ENCODE measurements around the gene SPPL3. TPM values are rescaled to one million over a fixed set of nuclear protein-coding genes. Genes with fewer than 3 reads are reported as not detected.

SPPL3 gene
- total RNA-seq, 2 donors from 2014 or later = 44.6 to 60.7 TPM

- peaks cover 4% of the 10 kb centered on the region for H3K27me3 Mint-ChIP-seq
- peaks cover 2% of the 10 kb centered on the region for H3K36me3 Mint-ChIP-seq (ENCODE audit: low read depth)
- no peak for DNase-seq
- H3K9me3 ChIP-seq (ENCODE audit: control insufficient read depth, low read length, poor library complexity, severe bottlenecking) = no peaks in the 10 kb centered on the region
- no peak overlapping the region for H3K4me3 Mint-ChIP-seq
- H3K4me1 Mint-ChIP-seq = peaks cover 5% of the 10 kb centered on the region
- ATAC-seq = no peak
- H3K27ac Mint-ChIP-seq = peak overlapping the region; percentile 41
Measured at GRCh38 chr12:120933786-120934185, 29.6 kb upstream of the SPPL3 start.

DNA sequence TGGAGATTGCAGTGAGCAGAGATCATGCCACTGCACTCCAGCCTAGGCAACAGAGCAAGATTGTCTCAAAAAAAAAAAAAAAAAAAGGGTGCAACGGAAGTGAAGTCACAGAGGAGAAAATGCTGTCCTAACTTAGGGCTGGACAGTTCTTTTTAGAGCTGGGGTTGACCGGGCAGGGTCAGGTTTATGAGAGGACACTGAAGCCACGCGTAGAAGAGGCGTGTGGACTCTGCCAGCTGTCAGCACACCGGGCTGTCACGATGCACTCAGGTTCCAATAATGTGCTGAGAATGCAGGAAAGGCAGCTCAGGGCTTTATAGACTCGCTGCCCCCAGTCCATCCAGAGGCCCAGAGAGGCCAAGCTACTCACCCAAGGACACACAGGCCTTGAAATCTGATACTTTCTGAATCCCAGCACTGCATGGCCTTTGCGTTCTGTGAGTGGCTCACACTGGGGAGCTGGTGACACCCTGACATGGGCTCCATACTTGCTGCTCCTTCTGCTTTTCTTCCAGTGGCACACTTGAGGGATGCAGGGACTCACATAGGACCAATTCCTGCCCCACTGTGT lies 28.9 kb upstream of the SPPL3 start:
- H3K4me3 Mint-ChIP-seq = no peak overlapping the region
- ATAC-seq (no peak), DNase-seq (no peak)
- H3K27me3 Mint-ChIP-seq = peaks cover 4% of the 10 kb centered on the region
- no peak overlapping the region for H3K27ac Mint-ChIP-seq
- no peaks in the 10 kb centered on the region for H3K9me3 ChIP-seq (ENCODE audit: control insufficient read depth, low read length, poor library complexity, severe bottlenecking)
- peaks cover 5% of the 10 kb centered on the region for H3K4me1 Mint-ChIP-seq
- peaks cover 2% of the 10 kb centered on the region for H3K36me3 Mint-ChIP-seq (ENCODE audit: low read depth)

DNA sequence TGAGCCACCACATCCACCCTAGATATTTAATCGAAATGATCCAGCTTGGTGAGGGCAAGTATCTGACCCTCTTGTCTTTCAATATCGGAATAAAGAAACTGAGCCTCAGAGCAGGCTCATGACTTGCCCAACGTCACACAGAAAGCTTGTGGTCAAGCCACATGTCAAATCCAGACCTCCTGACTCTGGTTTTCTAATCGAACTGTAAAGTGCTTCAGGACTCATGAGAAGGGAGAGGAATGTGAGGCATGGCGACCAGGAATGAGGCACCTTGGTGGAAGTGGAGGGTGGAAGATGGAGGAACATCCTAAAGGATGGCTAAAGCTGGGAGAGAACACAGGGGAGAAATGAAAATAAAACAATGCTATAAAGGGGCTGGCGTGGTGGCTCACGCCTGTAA lies 27.9 kb upstream of the SPPL3 start:
- no peak overlapping the region for H3K4me3 Mint-ChIP-seq
- ATAC-seq (no peak), DNase-seq (no peak)
- peaks cover 4% of the 10 kb centered on the region for H3K27me3 Mint-ChIP-seq
- peaks cover 2% of the 10 kb centered on the region for H3K36me3 Mint-ChIP-seq (ENCODE audit: low read depth)
- no peaks in the 10 kb centered on the region for H3K9me3 ChIP-seq (ENCODE audit: control insufficient read depth, low read length, poor library complexity, severe bottlenecking)
- no peak overlapping the region for H3K27ac Mint-ChIP-seq
- H3K4me1 Mint-ChIP-seq = peaks cover 5% of the 10 kb centered on the region

DNA sequence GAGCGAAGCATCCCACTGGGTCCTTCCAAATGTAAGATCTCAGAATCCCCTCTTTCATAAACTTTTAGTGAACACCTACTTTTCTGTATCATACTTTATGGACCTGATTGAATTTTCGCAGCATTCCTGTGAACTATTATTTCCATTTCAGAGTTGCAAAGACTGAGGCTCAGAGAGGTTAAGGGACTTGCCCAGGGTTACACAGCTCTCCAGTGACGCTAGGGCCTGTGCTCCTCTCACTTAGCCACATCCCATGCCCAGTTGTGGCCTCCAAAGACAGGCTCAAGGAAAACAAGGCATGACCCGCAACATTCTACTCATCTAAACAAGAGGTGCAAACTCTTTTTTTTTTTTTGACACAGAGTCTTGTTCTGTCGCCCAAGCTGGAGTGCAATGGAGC lies 25.9 kb upstream of the SPPL3 start:
- no peak overlapping the region for H3K4me3 Mint-ChIP-seq
- ATAC-seq (no peak), DNase-seq (no peak)
- no peaks in the 10 kb centered on the region for H3K9me3 ChIP-seq (ENCODE audit: control insufficient read depth, low read length, poor library complexity, severe bottlenecking)
- no peaks in the 10 kb centered on the region for H3K36me3 Mint-ChIP-seq (ENCODE audit: low read depth)
- peaks cover 5% of the 10 kb centered on the region for H3K4me1 Mint-ChIP-seq
- H3K27me3 Mint-ChIP-seq = peaks cover 4% of the 10 kb centered on the region
- no peak overlapping the region for H3K27ac Mint-ChIP-seq

DNA sequence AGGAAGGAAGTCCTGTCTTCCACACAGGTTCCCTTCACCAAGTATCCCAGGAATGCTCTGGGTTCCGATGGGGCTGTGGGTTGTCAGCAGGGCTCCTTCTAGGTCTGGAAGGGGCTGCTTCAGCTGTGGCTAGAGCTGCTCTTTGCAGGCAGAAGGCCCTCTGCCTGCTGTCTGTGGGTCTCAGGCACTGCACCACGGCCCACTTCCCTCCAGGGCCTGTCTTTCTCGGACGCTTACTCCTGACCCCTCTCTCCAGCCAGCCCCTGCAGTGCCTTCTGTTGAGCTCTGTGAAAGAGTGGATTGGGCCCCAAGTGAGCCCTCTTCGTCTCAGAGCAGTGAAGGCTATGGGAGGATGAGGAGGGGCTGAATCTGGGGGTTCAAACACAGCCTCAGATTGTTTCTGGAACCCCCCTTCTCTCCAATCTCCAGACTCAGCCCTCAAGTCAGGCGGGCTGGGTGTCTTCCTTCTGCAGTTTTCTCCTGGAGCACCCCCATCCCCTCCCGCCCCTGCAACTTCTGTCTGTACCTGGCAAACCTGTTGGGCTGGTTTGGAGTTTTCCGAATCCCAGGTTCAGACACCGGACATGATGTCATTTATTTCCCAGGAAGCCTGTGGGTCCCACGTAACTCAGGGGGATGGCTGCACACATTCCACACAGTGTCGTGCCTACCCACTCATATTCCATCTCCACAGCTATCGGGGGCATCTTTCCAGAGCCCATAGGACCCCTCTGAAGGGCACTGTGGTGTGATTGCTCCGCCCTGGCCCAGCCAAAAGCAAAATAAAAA lies 24.9 kb upstream of the SPPL3 start:
- no peak for ATAC-seq
- peaks cover 3% of the 10 kb centered on the region for H3K36me3 Mint-ChIP-seq (ENCODE audit: low read depth)
- H3K4me1 Mint-ChIP-seq = peaks cover 5% of the 10 kb centered on the region
- no peak overlapping the region for H3K27ac Mint-ChIP-seq
- H3K9me3 ChIP-seq (ENCODE audit: control insufficient read depth, low read length, poor library complexity, severe bottlenecking) = no peaks in the 10 kb centered on the region
- DNase-seq = no peak
- no peak overlapping the region for H3K4me3 Mint-ChIP-seq
- no peaks in the 10 kb centered on the region for H3K27me3 Mint-ChIP-seq

DNA sequence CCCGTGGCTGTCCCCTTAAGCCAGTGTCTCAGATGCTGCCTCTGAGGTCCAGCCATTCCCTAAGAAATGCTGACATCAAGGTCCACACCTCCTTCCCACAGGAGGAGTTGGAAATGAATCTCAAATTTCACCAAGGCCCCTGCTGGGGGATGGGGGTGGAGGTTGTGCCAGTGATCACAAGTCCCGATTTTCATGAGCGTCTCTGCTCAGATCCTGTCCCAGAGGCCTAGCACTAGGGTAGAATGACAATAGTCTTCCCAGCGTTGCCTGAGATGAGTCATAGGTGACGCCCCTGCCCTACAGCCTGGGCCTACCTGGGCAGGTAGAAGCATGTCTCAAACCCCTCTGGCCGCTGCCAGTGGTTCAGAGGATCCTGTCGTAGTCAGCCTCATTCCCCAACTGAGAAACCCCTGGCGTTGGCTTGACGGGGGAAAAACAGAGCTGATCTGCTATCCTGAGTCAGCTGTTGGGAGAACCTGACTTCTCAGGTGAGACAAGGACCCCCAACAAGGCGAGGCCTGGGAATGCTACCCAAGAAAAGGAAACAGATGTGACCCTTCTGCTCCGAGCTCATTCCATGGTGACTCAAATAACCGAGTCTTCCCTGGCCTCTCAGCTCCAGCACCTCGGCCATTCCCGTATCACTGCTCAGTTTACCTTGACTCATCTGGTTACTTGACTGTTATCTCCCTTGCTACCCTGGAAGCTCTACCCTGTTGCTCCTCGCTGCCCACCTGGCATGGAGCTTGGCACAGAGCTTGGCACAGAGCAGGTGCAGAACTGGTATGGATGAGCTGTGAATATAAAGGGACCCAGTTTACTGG lies 21.8 kb upstream of the SPPL3 start:
- peaks cover 3% of the 10 kb centered on the region for H3K36me3 Mint-ChIP-seq (ENCODE audit: low read depth)
- no peak overlapping the region for H3K27ac Mint-ChIP-seq
- H3K9me3 ChIP-seq (ENCODE audit: control insufficient read depth, low read length, poor library complexity, severe bottlenecking) = no peaks in the 10 kb centered on the region
- no peak for ATAC-seq
- no peaks in the 10 kb centered on the region for H3K4me1 Mint-ChIP-seq
- H3K27me3 Mint-ChIP-seq = no peaks in the 10 kb centered on the region
- H3K4me3 Mint-ChIP-seq = no peak overlapping the region
- DNase-seq = no peak

DNA sequence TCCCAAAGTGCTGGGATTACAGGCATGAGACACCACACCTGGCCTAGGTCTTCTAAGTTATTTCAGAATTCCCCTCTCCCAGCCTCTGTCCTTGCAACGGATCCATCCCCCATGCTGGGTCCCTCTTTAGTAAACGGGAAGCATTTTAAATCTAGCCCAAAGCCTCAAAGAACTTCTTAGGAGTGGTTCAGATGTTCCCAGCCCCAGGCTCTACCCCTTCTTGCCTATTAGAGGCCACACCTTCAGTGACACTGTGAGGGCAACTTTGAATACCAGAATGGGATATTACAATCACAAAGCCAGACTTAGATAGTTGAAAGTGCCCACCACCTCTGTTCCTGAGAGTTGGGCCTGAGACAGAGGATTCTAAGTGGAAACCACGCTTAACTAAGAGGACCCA lies 18.1 kb upstream of the SPPL3 start:
- Mint-ChIP-seq H3K27ac (no peak overlapping the region), H3K27me3 (no peaks in the 10 kb centered on the region), H3K36me3 (ENCODE audit: low read depth) (peaks cover 3% of the 10 kb centered on the region), H3K4me1 (no peaks in the 10 kb centered on the region), H3K4me3 (no peak overlapping the region)
- ATAC-seq (no peak), DNase-seq (no peak)
- H3K9me3 ChIP-seq (ENCODE audit: control insufficient read depth, low read length, poor library complexity, severe bottlenecking) = no peaks in the 10 kb centered on the region

DNA sequence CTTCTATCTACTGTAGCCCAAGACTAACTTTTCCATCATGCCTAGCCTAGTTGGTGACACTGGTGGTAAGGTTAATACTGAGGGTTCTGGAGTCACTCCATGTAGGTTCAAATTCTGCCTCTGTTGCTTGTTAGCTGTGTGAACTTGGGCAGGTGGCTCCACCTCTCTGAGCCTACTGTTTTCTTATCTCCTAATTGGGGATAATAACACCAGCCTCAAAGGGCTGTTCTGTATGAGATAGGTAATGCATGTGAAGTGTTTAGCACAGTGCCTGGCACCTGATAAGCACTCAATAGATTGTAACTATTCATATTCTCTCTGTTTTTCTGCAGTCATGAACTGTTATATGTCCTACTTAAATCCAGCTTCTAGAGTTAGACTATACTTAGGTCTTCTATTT lies 17.5 kb upstream of the SPPL3 start:
- ATAC-seq = no peak
- no peaks in the 10 kb centered on the region for H3K4me1 Mint-ChIP-seq
- no peak overlapping the region for H3K4me3 Mint-ChIP-seq
- no peak for DNase-seq
- H3K27me3 Mint-ChIP-seq = no peaks in the 10 kb centered on the region
- H3K36me3 Mint-ChIP-seq (ENCODE audit: low read depth) = peaks cover 3% of the 10 kb centered on the region
- no peak overlapping the region for H3K27ac Mint-ChIP-seq
- no peaks in the 10 kb centered on the region for H3K9me3 ChIP-seq (ENCODE audit: control insufficient read depth, low read length, poor library complexity, severe bottlenecking)

DNA sequence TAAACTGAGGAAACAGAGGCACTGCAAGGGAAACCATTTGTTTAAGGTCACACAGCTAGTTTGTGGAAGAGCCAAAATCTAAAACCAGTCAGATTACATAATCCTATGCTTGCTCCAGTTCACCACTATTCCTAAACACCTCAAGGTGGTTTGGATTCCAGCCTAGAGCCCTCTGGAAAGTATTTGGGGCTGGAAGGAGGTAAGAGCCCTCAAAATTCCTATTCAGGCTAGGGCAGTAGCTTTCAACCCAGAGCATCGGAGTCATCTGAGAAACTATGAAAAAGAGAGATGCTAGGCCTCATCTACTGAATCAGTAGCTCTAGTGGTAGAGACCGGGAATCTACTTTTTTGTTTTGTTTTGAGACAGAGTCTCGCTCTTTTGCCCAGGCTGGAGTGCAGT lies 16.0 kb upstream of the SPPL3 start:
- H3K36me3 Mint-ChIP-seq (ENCODE audit: low read depth) = peaks cover 3% of the 10 kb centered on the region
- no peak for DNase-seq
- H3K9me3 ChIP-seq (ENCODE audit: control insufficient read depth, low read length, poor library complexity, severe bottlenecking) = no peaks in the 10 kb centered on the region
- no peak overlapping the region for H3K27ac Mint-ChIP-seq
- no peaks in the 10 kb centered on the region for H3K27me3 Mint-ChIP-seq
- no peak for ATAC-seq
- no peak overlapping the region for H3K4me3 Mint-ChIP-seq
- H3K4me1 Mint-ChIP-seq = no peaks in the 10 kb centered on the region

GRCh38 chr12:120917748-120918147 lies 13.6 kb upstream of the SPPL3 start:
- no peak for ATAC-seq

GRCh38 chr12:120916561-120916960 lies 12.4 kb upstream of the SPPL3 start:
- H3K36me3 Mint-ChIP-seq (ENCODE audit: low read depth) = no peaks in the 10 kb centered on the region
- H3K4me1 Mint-ChIP-seq = no peaks in the 10 kb centered on the region
- H3K27ac Mint-ChIP-seq = no peak overlapping the region
- H3K4me3 Mint-ChIP-seq = no peak overlapping the region
- H3K27me3 Mint-ChIP-seq = no peaks in the 10 kb centered on the region
- no peaks in the 10 kb centered on the region for H3K9me3 ChIP-seq (ENCODE audit: control insufficient read depth, low read length, poor library complexity, severe bottlenecking)
- DNase-seq = no peak
- ATAC-seq = no peak

More at GRCh38 chr12:120917748-120918147, 13.6 kb upstream of the SPPL3 start:
- no peak for DNase-seq
- H3K36me3 Mint-ChIP-seq (ENCODE audit: low read depth) = no peaks in the 10 kb centered on the region
- no peak overlapping the region for H3K4me3 Mint-ChIP-seq
- no peaks in the 10 kb centered on the region for H3K9me3 ChIP-seq (ENCODE audit: control insufficient read depth, low read length, poor library complexity, severe bottlenecking)
- no peaks in the 10 kb centered on the region for H3K27me3 Mint-ChIP-seq
- no peak overlapping the region for H3K27ac Mint-ChIP-seq
- H3K4me1 Mint-ChIP-seq = no peaks in the 10 kb centered on the region

- Mint-ChIP-seq H3K36me3 (ENCODE audit: low read depth) (no peaks in the 10 kb centered on the region), H3K27ac (no peak overlapping the region), H3K4me3 (no peak overlapping the region), H3K27me3 (no peaks in the 10 kb centered on the region), H3K4me1 (no peaks in the 10 kb centered on the region)
- ATAC-seq (no peak), DNase-seq (no peak)
- no peaks in the 10 kb centered on the region for H3K9me3 ChIP-seq (ENCODE audit: control insufficient read depth, low read length, poor library complexity, severe bottlenecking)
Measured at GRCh38 chr12:120914794-120915193, 10.6 kb upstream of the SPPL3 start.

DNA sequence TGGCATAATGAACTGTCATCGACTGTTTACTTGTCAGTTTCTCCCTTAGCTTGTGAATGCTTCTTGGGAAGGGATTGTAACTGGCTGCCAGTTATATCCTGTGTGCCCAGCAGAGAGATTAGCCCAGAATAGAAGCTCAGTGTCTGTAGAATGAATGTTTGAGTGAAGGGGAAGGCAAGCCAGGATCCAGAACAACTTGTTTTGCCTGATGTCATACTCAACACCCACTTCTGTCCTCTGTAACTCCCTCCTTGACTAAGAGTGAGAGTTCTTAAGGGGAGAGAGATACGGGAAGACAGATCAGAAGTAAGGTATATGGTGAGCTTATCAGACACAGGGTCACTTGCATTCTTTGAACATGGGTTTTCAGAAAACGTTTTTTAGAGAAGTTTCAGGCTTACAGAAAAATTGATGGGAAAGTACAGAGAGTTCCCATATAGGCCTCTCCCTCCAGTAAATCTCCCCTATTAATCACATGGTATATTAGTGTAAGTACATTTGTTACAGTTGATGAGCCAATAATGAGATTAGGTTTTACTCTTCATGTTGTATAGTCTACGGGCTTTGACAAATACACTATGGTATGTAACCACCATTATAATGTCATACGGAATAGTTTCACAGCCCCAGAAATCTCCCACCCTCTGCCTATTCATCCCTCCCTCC lies 5.6 kb upstream of the SPPL3 start:
- ATAC-seq = no peak
- no peaks in the 10 kb centered on the region for H3K27me3 Mint-ChIP-seq
- DNase-seq = no peak
- no peaks in the 10 kb centered on the region for H3K9me3 ChIP-seq (ENCODE audit: control insufficient read depth, low read length, poor library complexity, severe bottlenecking)
- no peak overlapping the region for H3K4me3 Mint-ChIP-seq
- H3K4me1 Mint-ChIP-seq = peaks cover 3% of the 10 kb centered on the region
- peak overlapping the region; percentile 54 for H3K27ac Mint-ChIP-seq
- no peaks in the 10 kb centered on the region for H3K36me3 Mint-ChIP-seq (ENCODE audit: low read depth)

Data from T-helper 17 cell (primary cell).